Raji (cell line): ENCODE measurements around the gene PHETA1.

Experiments used
- POLR2A ChIP-seq: IDR thresholded peaks from 2 replicates; pipeline ENCODE4 v1.6.1; 2011; ENCODE audit warnings: low read depth, low read length, control low read depth; ENCODE audit not compliant: insufficient read depth

PHETA1 gene

GRCh38 chr12:111361717-111362576 lies 6.9 kb downstream of the PHETA1 start:
- no peak for TF ChIP-seq POLR2A

DNA sequence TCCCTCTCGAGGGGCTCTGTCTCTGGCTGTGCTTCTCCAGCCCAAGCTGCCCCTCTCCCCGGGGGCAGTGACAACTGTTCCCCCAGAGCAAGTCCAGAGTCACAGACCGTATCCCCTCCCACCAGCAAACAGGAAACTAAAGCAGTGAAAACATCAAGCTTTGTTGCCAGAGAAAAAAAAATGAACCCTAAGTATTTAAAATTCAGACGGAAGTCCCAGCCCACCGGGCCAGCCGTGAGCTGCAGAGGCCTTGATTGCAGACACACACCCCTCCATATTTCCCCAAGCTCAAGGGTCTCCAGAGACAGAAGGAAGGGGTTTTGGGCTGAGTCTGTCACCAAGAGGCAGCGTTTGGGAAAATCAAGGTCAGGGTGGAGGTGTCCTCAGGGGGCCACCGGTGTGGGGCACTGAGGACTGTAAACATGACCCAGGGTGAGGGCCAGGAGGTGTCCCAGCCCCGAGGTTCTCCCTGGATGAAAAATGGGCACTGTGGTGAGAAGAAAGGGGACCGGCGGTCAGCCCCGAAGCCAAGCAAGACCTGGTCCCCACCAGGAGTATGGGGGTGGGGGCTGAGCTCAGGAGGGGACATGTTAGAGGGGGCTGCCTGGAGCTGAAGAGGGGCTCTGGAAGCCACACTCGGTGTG lies 7.7 kb downstream of the PHETA1 start:
- no peak for TF ChIP-seq POLR2A

DNA sequence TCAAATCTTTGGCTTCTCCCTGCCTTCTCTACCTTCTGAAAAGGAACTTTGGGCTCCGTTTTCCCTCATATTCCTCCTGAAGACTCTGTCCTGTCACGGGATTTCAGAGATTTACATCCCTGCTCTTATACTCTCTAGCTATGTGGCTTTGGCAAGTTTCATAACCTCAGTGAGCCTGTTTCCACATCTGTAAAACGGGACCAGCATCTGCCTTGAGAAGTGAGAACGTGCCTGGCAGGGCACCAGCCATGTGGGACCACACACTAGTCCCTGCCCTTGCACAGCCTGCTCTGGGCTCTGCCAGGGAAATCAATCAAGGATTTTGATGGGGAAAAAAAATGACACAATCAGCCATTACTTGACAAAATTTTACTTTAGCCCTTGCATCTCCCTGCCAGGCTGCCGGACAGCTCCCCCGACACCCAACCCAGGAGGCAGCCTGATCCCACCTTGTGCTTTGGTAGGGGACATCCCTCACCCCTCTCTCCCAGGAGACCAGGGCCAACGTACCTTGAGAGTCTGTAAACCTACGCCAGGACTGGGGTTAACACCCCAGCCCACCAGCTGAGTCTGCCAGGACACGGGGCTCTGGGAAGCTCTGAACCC lies 8.5 kb downstream of the PHETA1 start:
- TF ChIP-seq POLR2A: no peak

DNA sequence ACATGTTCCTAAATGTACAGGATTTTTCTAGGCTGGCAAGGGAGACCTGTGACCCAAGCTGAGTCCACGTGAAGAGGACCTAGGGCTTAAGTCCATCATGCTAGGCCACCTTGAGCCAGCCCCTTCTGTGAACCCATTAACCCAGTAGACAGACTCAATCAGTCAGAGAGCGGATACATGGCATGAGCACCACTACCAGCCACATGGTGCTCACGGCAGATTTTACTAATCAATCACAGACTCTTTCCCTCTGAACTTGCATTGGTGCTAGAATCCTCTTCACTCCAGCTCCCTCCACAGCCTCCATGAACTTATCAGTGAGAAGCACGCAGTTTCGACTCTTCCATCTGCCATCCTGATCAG lies 9.0 kb downstream of the PHETA1 start:
- TF ChIP-seq POLR2A: no peak

DNA sequence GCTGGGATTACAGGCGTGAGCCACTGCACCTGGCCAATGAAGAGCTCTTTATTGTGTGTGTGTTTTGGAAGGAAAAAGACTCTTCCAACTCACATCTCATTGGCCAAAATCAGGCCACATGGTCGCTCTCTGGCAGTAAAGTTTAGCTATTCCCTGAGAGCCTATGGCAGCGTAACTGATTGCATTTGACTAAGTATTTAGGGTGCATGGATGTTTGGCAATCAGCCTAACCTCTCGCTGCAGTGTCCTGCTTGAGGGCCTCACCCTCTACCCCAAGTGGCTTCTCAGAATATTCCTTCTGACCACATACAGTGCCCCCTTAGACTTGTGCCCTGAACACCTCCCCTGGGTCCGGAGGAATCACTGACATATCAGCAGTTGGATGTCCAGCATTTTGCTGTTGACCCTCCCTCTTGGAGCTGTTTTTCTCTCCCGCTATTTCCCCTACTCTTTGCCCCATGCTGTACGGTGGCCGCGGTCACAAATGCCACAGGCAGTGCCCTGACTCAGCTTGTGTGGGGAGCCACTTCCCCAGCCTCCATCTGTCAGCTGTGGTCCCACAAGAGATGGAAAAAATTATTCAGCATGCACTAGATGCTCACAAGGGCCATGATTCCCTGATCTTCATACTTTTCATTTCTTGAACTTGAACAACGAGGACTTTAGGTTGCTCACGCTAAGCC lies 9.5 kb downstream of the PHETA1 start:
- TF ChIP-seq POLR2A: no peak

DNA sequence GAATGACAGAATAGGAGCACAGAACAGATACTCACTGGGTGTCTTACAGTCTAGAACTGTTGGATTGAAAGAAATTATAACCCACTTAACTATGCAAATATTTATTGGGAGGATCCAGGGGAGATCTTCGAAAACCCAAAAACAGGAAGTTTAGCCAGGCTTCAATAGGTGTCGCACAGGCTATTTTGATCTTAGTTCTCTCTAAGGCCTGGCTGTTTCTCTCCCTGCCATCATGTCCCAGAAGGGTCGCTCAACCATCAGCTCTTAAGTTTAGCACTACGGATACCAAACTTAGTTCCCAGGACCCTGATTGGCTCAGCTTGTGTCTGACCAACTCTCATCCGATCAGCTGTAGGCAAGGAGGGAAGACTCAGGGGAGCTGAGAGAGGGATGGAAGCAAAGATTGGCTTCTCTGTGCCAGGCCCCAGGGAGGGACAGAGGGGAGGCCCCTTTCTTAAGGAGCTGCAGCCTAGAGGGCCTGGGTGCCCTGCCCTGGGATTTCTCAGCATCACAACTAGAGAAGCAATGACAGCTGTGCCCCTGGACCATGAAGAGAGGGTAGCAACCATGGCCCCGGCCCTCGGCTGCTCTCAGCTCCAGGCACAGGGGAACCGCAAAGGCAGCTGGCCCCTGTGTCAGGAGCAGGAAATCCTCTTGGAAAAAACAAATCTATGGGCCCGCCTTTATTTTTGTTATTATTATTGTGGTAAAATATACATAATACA lies 13.5 kb downstream of the PHETA1 start:
- TF ChIP-seq POLR2A: no peak

DNA sequence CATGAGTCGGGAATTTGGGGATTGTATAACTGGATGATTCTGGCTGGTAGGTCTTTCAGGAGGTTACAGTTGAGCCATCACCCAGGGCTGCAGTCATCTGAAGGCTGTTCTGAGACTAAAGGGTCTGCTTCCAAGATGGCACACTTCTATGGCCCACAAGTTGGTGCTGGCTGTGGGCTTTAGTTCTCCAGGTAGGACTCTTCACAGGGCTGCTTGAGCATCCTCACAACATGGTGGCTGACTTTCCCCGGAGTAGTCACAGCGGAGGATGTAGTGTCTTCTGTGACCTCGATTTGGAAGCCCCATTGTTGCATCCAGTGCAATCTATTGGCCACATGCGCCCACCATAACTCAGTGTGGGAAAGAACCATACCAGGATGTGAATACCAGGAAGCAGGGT lies 14.4 kb downstream of the PHETA1 start:
- no peak for TF ChIP-seq POLR2A

GRCh38 chr12:111353603-111354295 lies 15.1 kb downstream of the PHETA1 start:
- no peak for TF ChIP-seq POLR2A

DNA sequence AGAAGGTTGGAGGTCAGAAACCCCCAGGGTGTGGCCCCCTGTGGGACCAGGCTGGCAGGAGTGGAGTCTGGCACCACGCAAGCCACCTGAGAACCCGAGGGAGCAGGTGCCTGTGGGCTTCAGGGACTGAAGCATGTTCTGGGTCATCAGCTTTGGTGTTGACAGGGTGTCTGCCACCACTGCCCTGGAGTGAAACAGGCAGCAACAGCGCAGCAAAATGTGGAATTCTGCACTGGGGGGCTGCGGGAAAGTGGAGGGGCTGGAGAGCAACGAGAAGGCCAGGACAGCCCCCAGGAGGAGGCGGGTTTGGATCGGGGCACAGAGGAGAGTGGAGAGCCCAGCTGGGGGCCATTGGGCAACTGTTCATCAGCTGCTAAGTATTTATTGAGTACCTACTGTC lies 15.9 kb downstream of the PHETA1 start:
- TF ChIP-seq POLR2A: no peak

DNA sequence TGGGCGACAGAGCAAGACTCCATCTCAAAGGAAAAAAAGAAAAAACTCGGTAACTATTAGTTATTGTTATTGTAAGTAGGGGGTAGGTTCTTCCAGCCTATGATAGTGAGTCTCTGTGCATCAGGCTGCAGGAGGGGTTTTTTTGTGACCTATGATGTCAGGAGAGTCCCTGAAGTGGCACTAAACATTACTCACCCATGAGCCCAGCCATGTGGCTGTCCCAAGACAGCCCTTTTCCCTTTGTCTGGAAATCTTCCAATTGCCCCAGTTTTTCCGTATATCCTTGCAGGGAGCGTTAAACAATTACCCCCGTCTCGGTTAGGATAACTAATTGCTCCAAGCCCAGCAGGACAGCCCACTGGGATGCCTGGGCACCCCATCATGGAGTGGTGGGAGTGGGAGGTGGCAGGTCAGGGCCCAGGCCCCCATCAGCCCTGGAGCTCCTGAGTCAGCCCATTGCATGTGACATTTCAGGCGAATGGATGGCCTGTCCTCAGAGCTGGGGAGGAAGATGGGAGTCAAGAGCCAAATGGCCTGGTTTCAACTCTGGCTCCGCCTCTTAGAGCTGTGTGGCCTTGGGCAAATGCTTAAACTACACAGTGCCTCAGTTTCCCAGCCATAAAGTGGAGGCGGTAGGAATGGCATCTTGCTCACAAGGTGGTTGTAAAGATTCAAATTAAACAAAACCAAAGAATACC lies 16.4 kb downstream of the PHETA1 start:
- no peak for TF ChIP-seq POLR2A

DNA sequence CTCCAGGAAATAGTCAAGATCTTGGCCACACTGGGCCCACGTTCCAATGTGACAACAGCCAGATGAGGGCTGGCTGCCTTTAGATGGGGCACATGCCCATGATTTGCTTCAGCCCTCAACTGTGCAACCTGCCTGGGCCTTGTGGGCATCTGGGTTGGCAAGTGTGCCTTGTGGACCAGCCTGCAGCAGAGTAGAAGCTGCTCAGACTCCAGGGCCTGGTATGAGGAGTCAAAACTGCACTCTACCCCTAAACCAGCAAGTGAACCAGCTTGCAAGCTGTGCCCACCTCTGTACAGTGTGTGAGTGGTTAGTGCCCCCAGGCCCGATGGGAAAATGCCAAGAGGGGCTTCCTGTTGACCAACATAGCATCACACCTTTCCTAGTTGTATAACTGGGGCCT lies 17.9 kb downstream of the PHETA1 start:
- no peak for TF ChIP-seq POLR2A

DNA sequence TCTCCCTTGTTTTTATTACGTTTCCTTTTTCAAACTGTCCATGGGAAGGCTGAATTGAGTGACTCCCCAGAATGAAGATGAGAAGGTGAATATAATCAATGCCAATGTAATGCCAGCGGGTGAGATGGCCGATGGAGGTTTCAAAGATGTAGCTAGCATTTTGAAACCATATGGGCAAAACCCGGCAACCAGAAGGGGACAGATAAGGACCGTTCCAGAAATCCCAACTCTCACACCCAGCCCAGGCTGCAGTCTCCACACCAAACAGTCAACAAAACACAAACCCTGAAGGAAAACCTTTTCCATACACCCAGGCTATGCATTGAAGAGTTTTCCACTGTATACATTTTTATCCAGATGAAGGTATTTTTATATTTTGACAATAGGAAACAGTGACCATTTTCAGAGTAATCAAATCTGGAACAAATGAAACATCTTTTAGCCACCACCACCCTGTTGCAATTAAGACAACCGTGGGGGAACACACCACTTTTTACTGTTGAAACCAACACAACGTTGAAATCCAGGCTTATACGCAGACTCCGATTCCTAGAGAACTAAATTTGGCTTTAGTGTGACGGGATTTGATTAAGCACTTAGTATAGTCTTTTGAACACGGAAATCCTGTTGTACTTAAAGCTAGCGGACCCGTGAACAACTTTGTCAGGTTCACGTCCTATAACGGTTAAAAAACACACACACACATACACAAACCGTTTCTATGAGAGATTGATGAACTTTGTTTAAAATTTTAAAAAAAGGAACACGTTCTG lies 19.0 kb downstream of the PHETA1 start:
- TF ChIP-seq POLR2A: no peak

- no peak for TF ChIP-seq POLR2A
These were observed 19.7 kb downstream of the PHETA1 start for GRCh38 chr12:111349101-111349747.
